Measurements from ENCODE around the gene ACER3.

DNA sequence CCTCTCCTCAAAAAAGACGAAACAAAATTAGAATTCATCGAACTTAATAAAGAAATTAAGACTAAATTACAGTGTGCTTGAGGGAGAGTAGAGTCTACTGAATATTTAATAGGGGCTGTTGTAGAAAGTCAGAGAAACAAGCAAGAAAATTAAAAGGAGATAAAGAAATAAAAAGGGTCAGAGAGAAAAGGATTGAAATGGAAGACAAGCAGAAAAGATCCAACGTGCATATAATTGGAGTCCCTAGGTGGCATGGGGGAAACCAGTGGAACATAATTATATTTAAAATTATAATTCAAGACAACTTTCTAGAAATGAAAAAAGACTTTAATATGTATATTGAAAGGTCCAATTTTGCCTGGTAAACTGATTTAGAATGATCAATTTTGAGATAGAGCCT lies 74.3 kb downstream of the ACER3 start:
- TF ChIP-seq, protein P1, sequence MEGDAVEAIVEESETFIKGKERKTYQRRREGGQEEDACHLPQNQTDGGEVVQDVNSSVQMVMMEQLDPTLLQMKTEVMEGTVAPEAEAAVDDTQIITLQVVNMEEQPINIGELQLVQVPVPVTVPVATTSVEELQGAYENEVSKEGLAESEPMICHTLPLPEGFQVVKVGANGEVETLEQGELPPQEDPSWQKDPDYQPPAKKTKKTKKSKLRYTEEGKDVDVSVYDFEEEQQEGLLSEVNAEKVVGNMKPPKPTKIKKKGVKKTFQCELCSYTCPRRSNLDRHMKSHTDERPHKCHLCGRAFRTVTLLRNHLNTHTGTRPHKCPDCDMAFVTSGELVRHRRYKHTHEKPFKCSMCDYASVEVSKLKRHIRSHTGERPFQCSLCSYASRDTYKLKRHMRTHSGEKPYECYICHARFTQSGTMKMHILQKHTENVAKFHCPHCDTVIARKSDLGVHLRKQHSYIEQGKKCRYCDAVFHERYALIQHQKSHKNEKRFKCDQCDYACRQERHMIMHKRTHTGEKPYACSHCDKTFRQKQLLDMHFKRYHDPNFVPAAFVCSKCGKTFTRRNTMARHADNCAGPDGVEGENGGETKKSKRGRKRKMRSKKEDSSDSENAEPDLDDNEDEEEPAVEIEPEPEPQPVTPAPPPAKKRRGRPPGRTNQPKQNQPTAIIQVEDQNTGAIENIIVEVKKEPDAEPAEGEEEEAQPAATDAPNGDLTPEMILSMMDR (IDR thresholded peaks at IDR 0.05; ENCODE audit: insufficient read depth, low read length), result no peak
- TF ChIP-seq GABPA (IDR thresholded peaks at IDR 0.05; ENCODE audit: low read depth) (no peak), POLR2AphosphoS5 (IDR thresholded peaks at IDR 0.05; ENCODE audit: low read depth) (no peak), SPI1 (IDR thresholded peaks at IDR 0.05; ENCODE audit: borderline replicate concordance, low read depth) (no peak)
- TF ChIP-seq, protein P2, sequence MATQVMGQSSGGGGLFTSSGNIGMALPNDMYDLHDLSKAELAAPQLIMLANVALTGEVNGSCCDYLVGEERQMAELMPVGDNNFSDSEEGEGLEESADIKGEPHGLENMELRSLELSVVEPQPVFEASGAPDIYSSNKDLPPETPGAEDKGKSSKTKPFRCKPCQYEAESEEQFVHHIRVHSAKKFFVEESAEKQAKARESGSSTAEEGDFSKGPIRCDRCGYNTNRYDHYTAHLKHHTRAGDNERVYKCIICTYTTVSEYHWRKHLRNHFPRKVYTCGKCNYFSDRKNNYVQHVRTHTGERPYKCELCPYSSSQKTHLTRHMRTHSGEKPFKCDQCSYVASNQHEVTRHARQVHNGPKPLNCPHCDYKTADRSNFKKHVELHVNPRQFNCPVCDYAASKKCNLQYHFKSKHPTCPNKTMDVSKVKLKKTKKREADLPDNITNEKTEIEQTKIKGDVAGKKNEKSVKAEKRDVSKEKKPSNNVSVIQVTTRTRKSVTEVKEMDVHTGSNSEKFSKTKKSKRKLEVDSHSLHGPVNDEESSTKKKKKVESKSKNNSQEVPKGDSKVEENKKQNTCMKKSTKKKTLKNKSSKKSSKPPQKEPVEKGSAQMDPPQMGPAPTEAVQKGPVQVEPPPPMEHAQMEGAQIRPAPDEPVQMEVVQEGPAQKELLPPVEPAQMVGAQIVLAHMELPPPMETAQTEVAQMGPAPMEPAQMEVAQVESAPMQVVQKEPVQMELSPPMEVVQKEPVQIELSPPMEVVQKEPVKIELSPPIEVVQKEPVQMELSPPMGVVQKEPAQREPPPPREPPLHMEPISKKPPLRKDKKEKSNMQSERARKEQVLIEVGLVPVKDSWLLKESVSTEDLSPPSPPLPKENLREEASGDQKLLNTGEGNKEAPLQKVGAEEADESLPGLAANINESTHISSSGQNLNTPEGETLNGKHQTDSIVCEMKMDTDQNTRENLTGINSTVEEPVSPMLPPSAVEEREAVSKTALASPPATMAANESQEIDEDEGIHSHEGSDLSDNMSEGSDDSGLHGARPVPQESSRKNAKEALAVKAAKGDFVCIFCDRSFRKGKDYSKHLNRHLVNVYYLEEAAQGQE (IDR thresholded peaks at IDR 0.05; ENCODE audit: insufficient replicate concordance, low read depth), result no peak

Measured in HL-60 (cell line).